Measurements from ENCODE around the gene SYNE1.

DNA sequence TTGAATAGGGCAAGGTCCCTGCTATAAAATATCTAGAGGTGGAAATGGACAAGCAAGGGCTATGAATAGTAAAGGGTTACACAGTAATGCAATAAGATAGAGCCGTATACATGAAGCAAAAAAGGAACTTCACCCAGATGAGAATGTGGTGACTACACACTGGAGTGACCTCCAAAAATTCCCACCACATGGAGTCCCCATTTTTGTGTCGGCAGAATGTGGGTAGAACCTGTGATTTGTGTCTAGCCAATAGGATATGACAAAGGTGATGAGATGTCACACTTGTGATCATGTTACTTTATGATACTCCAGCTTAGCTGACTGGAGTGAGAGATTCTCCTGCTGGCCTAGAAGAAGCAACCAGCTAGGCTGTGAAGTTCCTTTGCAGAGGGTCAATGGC lies 96.8 kb downstream of the SYNE1 start:
- TF ChIP-seq SUZ12 (IDR thresholded peaks at IDR 0.05; ENCODE audit: extremely low read depth, insufficient read depth, insufficient read length) (no peak), YY1 (IDR thresholded peaks at IDR 0.05; ENCODE audit: insufficient read depth, insufficient read length) (no peak), ZNF274 (IDR thresholded peaks at IDR 0.05; ENCODE audit: low read depth, low read length) (no peak)
